ENCODE measurements around the gene ZNF8. TPM values are rescaled to one million over a fixed set of nuclear protein-coding genes. Genes with fewer than 3 reads are reported as not detected.
A peak's percentile ranks its signal among the peaks of the same experiment; 100 is the strongest.

ZNF8 gene
- total RNA-seq, 2 experiments from 2014 or later = 7.1 to 7.8 TPM

GRCh38 chr19:58315580-58315979, 36.8 kb downstream of the ZNF8 start:
- Histone ChIP-seq H3K79me2 (ENCODE audit: insufficient read depth, low read depth, low read length) (no peaks in the 10 kb centered on the region), H2AFZ (ENCODE audit: low read length) (no peak overlapping the region), H3K9me3 (ENCODE audit: low read length) (no peaks in the 10 kb centered on the region), H3K4me2 (ENCODE audit: low read length) (no peak overlapping the region), H3K27ac (ENCODE audit: low read depth, low read length, poor library complexity, severe bottlenecking) (no peak overlapping the region), H3K4me3 (ENCODE audit: low read depth, low read length, poor library complexity, severe bottlenecking) (no peak overlapping the region), H3K36me3 (ENCODE audit: insufficient read depth, low read length) (peaks cover 47% of the 10 kb centered on the region), H3K9me2 (ENCODE audit: insufficient read depth, low read length) (no peaks in the 10 kb centered on the region), H3K4me1 (ENCODE audit: insufficient read depth, low read length, poor library complexity, severe bottlenecking) (no peaks in the 10 kb centered on the region), H4K20me1 (ENCODE audit: insufficient read depth, low read length) (no peaks in the 10 kb centered on the region)
- intact Hi-C loops (cut with micrococcal nuclease; ENCODE audit: unreplicated experiment) = no loop called here
- TF ChIP-seq, protein P1, sequence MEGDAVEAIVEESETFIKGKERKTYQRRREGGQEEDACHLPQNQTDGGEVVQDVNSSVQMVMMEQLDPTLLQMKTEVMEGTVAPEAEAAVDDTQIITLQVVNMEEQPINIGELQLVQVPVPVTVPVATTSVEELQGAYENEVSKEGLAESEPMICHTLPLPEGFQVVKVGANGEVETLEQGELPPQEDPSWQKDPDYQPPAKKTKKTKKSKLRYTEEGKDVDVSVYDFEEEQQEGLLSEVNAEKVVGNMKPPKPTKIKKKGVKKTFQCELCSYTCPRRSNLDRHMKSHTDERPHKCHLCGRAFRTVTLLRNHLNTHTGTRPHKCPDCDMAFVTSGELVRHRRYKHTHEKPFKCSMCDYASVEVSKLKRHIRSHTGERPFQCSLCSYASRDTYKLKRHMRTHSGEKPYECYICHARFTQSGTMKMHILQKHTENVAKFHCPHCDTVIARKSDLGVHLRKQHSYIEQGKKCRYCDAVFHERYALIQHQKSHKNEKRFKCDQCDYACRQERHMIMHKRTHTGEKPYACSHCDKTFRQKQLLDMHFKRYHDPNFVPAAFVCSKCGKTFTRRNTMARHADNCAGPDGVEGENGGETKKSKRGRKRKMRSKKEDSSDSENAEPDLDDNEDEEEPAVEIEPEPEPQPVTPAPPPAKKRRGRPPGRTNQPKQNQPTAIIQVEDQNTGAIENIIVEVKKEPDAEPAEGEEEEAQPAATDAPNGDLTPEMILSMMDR (conservative IDR thresholded peaks at IDR 0.05; ENCODE audit: low read length) = no peak
- no peak for TF ChIP-seq EZH2phosphoT487 (IDR thresholded peaks at IDR 0.05; ENCODE audit: borderline replicate concordance, low read depth, low read length)
- ChIA-PET CTCF (ENCODE audit: unreplicated experiment) (no interaction called here), POLR2A (no interaction called here)
- no TSS peak for BruUV-seq (replicated peaks)
- DNase-seq (ENCODE audit: low spot score) = no peak

GRCh38 chr19:58317476-58318072, 38.8 kb downstream of the ZNF8 start:
- Histone ChIP-seq H2AFZ (ENCODE audit: low read length) (no peak overlapping the region), H3K27ac (ENCODE audit: low read depth, low read length, poor library complexity, severe bottlenecking) (no peak overlapping the region), H3K4me3 (ENCODE audit: low read depth, low read length, poor library complexity, severe bottlenecking) (no peak overlapping the region), H3K4me1 (ENCODE audit: insufficient read depth, low read length, poor library complexity, severe bottlenecking) (no peaks in the 10 kb centered on the region), H3K9me2 (ENCODE audit: insufficient read depth, low read length) (no peaks in the 10 kb centered on the region), H4K20me1 (ENCODE audit: insufficient read depth, low read length) (no peaks in the 10 kb centered on the region), H3K4me2 (ENCODE audit: low read length) (no peak overlapping the region), H3K79me2 (ENCODE audit: insufficient read depth, low read depth, low read length) (no peaks in the 10 kb centered on the region), H3K36me3 (ENCODE audit: insufficient read depth, low read length) (peaks cover 31% of the 10 kb centered on the region), H3K9me3 (ENCODE audit: low read length) (no peaks in the 10 kb centered on the region)
- CTCF ChIA-PET (ENCODE audit: unreplicated experiment) = no interaction called here
- POLR2A ChIA-PET = no interaction called here
- BruUV-seq (replicated peaks) = no TSS peak
- DNase-seq (ENCODE audit: low spot score) = peak; percentile 36
- intact Hi-C loops (cut with micrococcal nuclease; ENCODE audit: unreplicated experiment) = no loop called here
- no peak for TF ChIP-seq EZH2phosphoT487 (IDR thresholded peaks at IDR 0.05; ENCODE audit: borderline replicate concordance, low read depth, low read length)
- TF ChIP-seq, protein P1 (conservative IDR thresholded peaks at IDR 0.05; ENCODE audit: low read length) = no peak

- intact Hi-C loops (cut with micrococcal nuclease; ENCODE audit: unreplicated experiment) = no loop called here
- Histone ChIP-seq H3K79me2 (ENCODE audit: insufficient read depth, low read depth, low read length) (no peaks in the 10 kb centered on the region), H2AFZ (ENCODE audit: low read length) (no peak overlapping the region), H3K27ac (ENCODE audit: low read depth, low read length, poor library complexity, severe bottlenecking) (no peak overlapping the region), H3K9me3 (ENCODE audit: low read length) (no peaks in the 10 kb centered on the region), H3K36me3 (ENCODE audit: insufficient read depth, low read length) (peaks cover 24% of the 10 kb centered on the region), H3K4me2 (ENCODE audit: low read length) (no peak overlapping the region), H3K4me1 (ENCODE audit: insufficient read depth, low read length, poor library complexity, severe bottlenecking) (no peaks in the 10 kb centered on the region), H4K20me1 (ENCODE audit: insufficient read depth, low read length) (no peaks in the 10 kb centered on the region), H3K9me2 (ENCODE audit: insufficient read depth, low read length) (no peaks in the 10 kb centered on the region), H3K4me3 (ENCODE audit: low read depth, low read length, poor library complexity, severe bottlenecking) (no peak overlapping the region)
- no peak for DNase-seq (ENCODE audit: low spot score)
- TF ChIP-seq EZH2phosphoT487 (IDR thresholded peaks at IDR 0.05; ENCODE audit: borderline replicate concordance, low read depth, low read length) = no peak
- TF ChIP-seq, protein P1 (conservative IDR thresholded peaks at IDR 0.05; ENCODE audit: low read length) = no peak
- POLR2A ChIA-PET = no interaction called here
- CTCF ChIA-PET (ENCODE audit: unreplicated experiment) = no interaction called here
- BruUV-seq (replicated peaks) = no TSS peak
These were observed 39.5 kb downstream of the ZNF8 start for GRCh38 chr19:58318297-58318696.
